WI38 (cell line): Measurements from ENCODE around the gene C8G.

Experiments
- H3K4me3 ChIP-seq: 2 replicates; pipeline ENCODE4 v1.5.1; 2011; ENCODE audit warnings: low read depth, mild to moderate bottlenecking, control low read depth, low read length
- CTCF ChIP-seq: IDR thresholded peaks from 2 replicates; pipeline ENCODE4 v1.5.1; 2012; ENCODE audit warnings: low read depth, mild to moderate bottlenecking, control low read depth, low read length

The C8G gene

GRCh38 chr9:136920734-136921231 lies 24.3 kb upstream of the C8G start:
- no peak overlapping the region for H3K4me3 ChIP-seq
- TF ChIP-seq CTCF = no peak

- no peak for TF ChIP-seq CTCF
- H3K4me3 ChIP-seq = no peak overlapping the region
Observed at GRCh38 chr9:136921307-136921706, 23.7 kb upstream of the C8G start.

- TF ChIP-seq CTCF = no peak
- no peak overlapping the region for H3K4me3 ChIP-seq
Observed at GRCh38 chr9:136921718-136922117, 23.3 kb upstream of the C8G start.

GRCh38 chr9:136922540-136922939 lies 22.5 kb upstream of the C8G start:
- H3K4me3 ChIP-seq = no peak overlapping the region
- no peak for TF ChIP-seq CTCF

- H3K4me3 ChIP-seq = no peak overlapping the region
- TF ChIP-seq CTCF = no peak
Observed at GRCh38 chr9:136923881-136924280, 21.2 kb upstream of the C8G start.

- TF ChIP-seq CTCF = no peak
- no peak overlapping the region for H3K4me3 ChIP-seq
Observed at GRCh38 chr9:136925414-136926153, 19.5 kb upstream of the C8G start.

GRCh38 chr9:136926154-136926704 lies 18.8 kb upstream of the C8G start:
- TF ChIP-seq CTCF = 0 out of 2 replicates have a peak, but pooled peaks have one; percentile 6
- H3K4me3 ChIP-seq = no peak overlapping the region
